PFSK-1 (cell line): ENCODE measurements around the gene WDR44.

Experiments
- FOXP2 ChIP-seq: optimal IDR thresholded peaks from 2 replicates; pipeline ENCODE3; 2011; ENCODE audit warnings: borderline replicate concordance, control low read depth, inconsistent platforms; ENCODE audit not compliant: insufficient read depth; ENCODE audit errors: extremely low read length, extremely low read depth
- POLR2AphosphoS5 ChIP-seq: IDR thresholded peaks from 2 replicates; pipeline ENCODE4 v1.6.1; 2012; ENCODE audit warnings: low read depth, mild to moderate bottlenecking, control low read depth, low read length, moderate library complexity
- REST ChIP-seq, 2 experiments: IDR thresholded peaks; 2 replicates each; pipeline versions ENCODE4 v1.6.1 to v1.8.0; 2011 to 2012; ENCODE audit warnings: low read depth in 2 of 2, low read length in 2 of 2, control low read depth in 1 of 2, inconsistent platforms in 1 of 2, mild to moderate bottlenecking in 1 of 2, moderate library complexity in 1 of 2; ENCODE audit not compliant: insufficient read depth in 1 of 2
- SIN3A ChIP-seq: IDR thresholded peaks from 2 replicates; pipeline ENCODE4 v1.6.1; 2012; ENCODE audit warnings: mild to moderate bottlenecking, low read length, moderate library complexity, borderline replicate concordance; ENCODE audit not compliant: insufficient read depth
- TAF1 ChIP-seq: IDR thresholded peaks from 2 replicates; pipeline ENCODE4 v1.6.1; 2012; ENCODE audit warnings: low read length, control low read depth, borderline replicate concordance; ENCODE audit not compliant: insufficient read depth

DNA sequence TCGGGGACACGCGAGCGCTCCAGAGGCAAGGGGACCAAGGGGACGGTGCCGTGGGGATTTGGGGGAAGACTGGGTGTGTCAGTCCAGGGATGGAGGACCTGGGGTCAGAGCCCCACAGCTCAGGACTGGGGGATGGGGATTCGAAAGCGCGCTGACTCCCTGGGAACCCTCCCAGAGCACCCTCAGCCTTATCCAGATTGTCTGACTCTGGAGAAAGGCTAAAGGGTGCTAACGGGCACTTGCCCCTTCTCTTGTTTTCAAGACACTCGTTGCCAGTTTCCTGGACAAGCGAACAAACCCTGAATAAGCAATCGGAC, 150.8 kb downstream of the WDR44 start:
- TF ChIP-seq FOXP2: no peak
- no peak for TF ChIP-seq TAF1
- no peak for TF ChIP-seq POLR2AphosphoS5
- no peak for TF ChIP-seq REST (IDR thresholded peaks at IDR 0.05; ENCODE audit: insufficient read depth in 1 of 2, low read depth in 2 of 2, low read length in 2 of 2)
- TF ChIP-seq SIN3A: no peak
